H1 (cell line): ENCODE data around the gene AGAP1. TPM values are rescaled to one million over a fixed set of nuclear protein-coding genes. Genes with fewer than 3 reads are reported as not detected.

ENCODE experiments used
- ATF3 ChIP-seq: IDR thresholded peaks from 2 replicates; pipeline ENCODE4 v1.6.1; 2011; ENCODE audit warnings: low read depth, mild to moderate bottlenecking, low read length; ENCODE audit not compliant: insufficient read depth
- BRCA1 ChIP-seq: IDR thresholded peaks from 2 replicates; pipeline ENCODE4 v1.6.1; 2012; ENCODE audit warnings: low read depth, low read length, improper control_type of control experiment
- CHD7 ChIP-seq: fragments of 300-600 bp; sonication (generic); IDR thresholded peaks from 2 replicates; pipeline ENCODE4 v1.7.1; 2012; ENCODE audit warnings: low read length, moderate library complexity, mild to moderate bottlenecking, inconsistent platforms; ENCODE audit not compliant: insufficient replicate concordance
- KDM1A ChIP-seq: fragments of 200-600, 300-600 bp; sonication (generic); IDR thresholded peaks from 2 replicates; pipeline ENCODE4 v1.7.1; 2016; ENCODE audit warnings: mild to moderate bottlenecking, low read length, borderline replicate concordance
- RAD21 ChIP-seq, 2 experiments: IDR thresholded peaks in 1 of 2; conservative IDR thresholded peaks in 1 of 2; 2 replicates each; pipeline ENCODE4 v1.6.1; 2011; ENCODE audit warnings: low read depth in 2 of 2, low read length in 2 of 2, improper control_type of control experiment in 1 of 2, inconsistent platforms in 1 of 2, mild to moderate bottlenecking in 1 of 2, moderate library complexity in 1 of 2
- SP2 ChIP-seq: IDR thresholded peaks from 2 replicates; pipeline ENCODE4 v1.6.1; 2012; ENCODE audit warnings: mild to moderate bottlenecking, low read length, inconsistent platforms
- polyA plus RNA-seq, 7 experiments: library from polyadenylated mRNA; depleted of rRNA in 3 of 7; stranded (reverse) in 5 of 7; unstranded in 2 of 7; fragments of >200 nt in 5 of 7; fragments of 200-250 nt in 2 of 7; gene quantifications; 1 replicate in 5 of 7; 2 replicates in 1 of 7; 4 replicates in 1 of 7; pipeline versions ENCODE4 v1.2.1 to v1.2.3, GENCODE V29; 2011 to 2013; ENCODE audit warnings: missing spikeins in 2 of 7, mixed read lengths in 2 of 7
- total RNA-seq: library from RNA; stranded (reverse); fragmentation: NEBNext Ultra II Directional; extraction: Animal tissue kit (Norgen Biotek cat#: 25700); gene quantifications from 2 replicates; pipeline ENCODE4 v1.2.1, GENCODE V29; 2021
- TF ChIP-seq, protein P1 (sequence below): IDR thresholded peaks from 2 replicates; pipeline ENCODE4 v1.6.1; 2012; ENCODE audit warnings: low read length, inconsistent platforms

AGAP1 gene
- total and polyA plus RNA-seq, 2 of the 8 experiments (the other 6 are each of a cell fraction or from before 2014, with no cell fraction given): 18.1 to 39.4 TPM

- TF ChIP-seq, protein P1, sequence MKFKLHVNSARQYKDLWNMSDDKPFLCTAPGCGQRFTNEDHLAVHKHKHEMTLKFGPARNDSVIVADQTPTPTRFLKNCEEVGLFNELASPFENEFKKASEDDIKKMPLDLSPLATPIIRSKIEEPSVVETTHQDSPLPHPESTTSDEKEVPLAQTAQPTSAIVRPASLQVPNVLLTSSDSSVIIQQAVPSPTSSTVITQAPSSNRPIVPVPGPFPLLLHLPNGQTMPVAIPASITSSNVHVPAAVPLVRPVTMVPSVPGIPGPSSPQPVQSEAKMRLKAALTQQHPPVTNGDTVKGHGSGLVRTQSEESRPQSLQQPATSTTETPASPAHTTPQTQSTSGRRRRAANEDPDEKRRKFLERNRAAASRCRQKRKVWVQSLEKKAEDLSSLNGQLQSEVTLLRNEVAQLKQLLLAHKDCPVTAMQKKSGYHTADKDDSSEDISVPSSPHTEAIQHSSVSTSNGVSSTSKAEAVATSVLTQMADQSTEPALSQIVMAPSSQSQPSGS: no peak
- TF ChIP-seq ATF3 (no peak), KDM1A (no peak), RAD21 (IDR thresholded peaks at IDR 0.05 in 1 of 2, conservative IDR thresholded peaks at IDR 0.05 in 1 of 2; ENCODE audit: low read depth in 2 of 2, low read length in 2 of 2) (no peak), CHD7 (no peak), SP2 (no peak), BRCA1 (no peak)
Observed at GRCh38 chr2:235702186-235702585, 208.3 kb downstream of the AGAP1 start (continued).
